G401 (cell line): ENCODE results near the gene IL17D. TPM values are rescaled to one million over a fixed set of nuclear protein-coding genes. Genes with fewer than 3 reads are reported as not detected.
A peak's percentile ranks its signal among the peaks of the same experiment; 100 is the strongest.
"Not testable (repeated sequence)": the region's sequence is repeated elsewhere in the genome, so short reads cannot be mapped to it uniquely, and the experiment has no call there.

Experiments used
- DNase-seq: peaks from one replicate; pipeline ENCODE4 v3.0.0-alpha.2; 2015; ENCODE audit warnings: low spot score
- in situ Hi-C: cut with HindIII; loops from 2 replicates; pipeline ENCODE4 v1.10.0; 2016; ENCODE audit warnings: low sequenced_read_pairs, mixed read lengths
- total RNA-seq: library from RNA; depleted of rRNA; stranded (reverse); fragments of >200 nt; shearing (Covaris generic); gene quantifications from 2 replicates; pipeline ENCODE4 v1.2.3, GENCODE V29; 2014

IL17D gene
- total RNA-seq, 1 experiment from 2014 or later, result 5.9 TPM

DNA sequence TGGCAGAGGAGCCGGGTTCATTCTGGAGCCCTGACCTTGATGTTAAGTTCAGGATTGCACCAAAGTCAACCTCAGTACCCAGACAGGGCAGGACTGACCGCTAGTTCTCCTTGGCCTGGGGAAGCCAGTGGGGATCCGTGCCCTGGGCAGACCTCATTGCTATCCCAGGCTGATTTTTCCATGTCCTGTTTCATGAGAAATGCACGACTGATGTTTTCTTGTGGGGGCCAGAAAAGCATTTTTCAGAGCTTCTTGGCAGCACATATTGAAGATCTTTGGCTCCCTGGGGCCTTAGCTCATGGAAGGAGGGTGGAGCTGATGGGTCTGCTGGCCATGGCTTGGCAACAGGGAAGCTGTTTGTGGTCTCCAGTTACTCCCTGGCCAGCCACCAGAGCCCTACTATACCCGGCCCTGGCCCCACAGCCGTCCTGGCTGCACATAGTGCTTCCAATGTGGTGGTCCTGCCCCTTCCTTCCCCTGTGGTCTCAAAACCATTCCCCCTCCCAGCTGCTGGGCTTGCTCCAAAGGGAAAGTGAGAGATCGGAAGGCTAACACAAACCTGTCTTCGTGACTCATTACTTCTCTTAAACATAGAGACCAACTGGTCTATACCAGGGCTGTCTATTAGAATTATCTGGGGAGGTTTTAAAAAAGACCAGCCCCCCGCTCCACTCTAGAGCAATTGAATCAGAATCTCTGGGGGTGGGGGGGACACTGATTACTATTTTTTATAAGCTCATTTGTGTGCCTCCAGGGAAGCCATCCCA, 11.2 kb downstream of the IL17D start:
- no peak for DNase-seq
- in situ Hi-C loops, result no loop called here

DNA sequence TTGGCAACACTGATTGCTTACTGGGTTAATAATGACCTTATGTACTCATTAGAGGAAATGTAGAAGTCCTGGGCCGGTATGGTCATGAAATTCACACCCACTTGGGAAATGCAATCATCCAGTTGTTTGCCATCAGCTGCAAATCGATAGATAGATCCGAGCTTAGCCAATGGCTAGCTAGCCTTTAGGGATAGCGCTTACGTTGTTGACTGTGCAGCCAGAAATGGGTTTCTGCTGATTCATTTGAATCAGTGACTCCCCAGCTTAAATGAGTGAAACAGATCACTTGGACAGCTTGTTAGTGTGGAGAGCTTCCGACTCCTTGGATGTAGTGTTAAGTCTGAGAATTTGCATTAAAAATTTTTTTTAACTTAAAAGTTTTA, 11.8 kb downstream of the IL17D start:
- in situ Hi-C loops, result no loop called here
- no peak for DNase-seq

DNA sequence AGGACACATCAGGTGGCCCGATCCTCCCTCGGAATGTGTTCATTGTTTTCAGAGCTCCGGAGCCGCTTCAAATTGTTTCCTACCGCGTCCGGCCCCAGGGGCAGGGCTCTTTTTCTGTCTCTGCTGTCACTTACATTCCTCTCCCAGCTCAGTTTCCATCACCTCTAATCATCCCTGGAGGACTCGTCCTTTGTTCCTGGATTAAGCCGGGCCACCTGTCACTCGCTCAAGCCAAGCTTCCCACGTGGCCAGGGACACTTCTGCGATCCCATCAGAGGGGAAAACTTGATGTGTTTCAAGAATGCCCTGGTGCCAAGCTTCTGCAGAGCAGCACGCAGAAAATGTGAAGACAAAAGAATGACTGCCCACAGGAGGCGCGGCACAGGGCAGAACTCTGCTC, 13.5 kb downstream of the IL17D start:
- in situ Hi-C loops, result no loop called here
- DNase-seq, result peak; percentile 87

DNA sequence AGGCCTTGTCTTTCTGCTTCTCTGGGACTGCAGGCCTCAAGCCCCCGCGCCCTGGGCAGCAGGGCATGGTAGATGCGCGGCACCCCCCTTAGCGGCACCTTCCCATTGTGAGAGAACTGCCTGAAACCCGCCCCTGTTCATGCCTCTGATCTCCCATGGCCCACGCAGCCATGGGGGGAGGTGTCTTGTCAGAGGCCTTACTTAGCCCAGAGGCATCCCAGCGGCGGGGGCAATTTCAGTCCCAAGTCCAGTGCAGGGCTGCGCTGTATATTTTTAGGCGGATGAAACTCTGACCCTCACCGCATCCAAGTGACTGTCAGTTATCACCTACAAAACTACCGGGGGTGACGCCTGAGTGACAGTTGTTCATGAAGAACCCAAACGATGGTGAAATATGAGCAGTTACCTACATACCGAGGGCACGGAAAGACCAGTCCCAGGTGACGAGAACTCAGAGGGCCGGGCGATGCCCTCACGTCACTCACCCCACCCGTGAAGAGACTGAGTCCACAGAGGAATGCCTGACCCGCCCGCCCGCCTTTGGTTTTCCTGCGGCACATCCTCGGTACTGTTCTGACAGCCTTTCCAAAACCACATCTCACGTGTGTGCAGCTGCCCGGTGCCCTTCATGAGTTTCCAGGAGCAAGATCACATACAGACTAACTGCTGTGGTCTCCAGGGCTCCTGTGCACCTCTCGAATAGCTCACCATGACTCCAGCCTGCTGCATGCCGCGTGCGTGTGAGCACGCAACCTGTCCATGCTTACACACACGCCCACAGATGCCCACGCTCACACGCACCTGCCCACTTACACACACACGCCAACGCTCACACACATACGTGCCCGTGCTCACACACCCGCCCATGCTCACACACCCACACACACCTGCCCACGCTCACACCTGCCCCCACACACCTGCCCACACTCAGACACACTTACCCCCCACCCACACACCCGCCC, 14.4 kb downstream of the IL17D start:
- DNase-seq, result no peak
- in situ Hi-C loops, result no loop called here

DNA sequence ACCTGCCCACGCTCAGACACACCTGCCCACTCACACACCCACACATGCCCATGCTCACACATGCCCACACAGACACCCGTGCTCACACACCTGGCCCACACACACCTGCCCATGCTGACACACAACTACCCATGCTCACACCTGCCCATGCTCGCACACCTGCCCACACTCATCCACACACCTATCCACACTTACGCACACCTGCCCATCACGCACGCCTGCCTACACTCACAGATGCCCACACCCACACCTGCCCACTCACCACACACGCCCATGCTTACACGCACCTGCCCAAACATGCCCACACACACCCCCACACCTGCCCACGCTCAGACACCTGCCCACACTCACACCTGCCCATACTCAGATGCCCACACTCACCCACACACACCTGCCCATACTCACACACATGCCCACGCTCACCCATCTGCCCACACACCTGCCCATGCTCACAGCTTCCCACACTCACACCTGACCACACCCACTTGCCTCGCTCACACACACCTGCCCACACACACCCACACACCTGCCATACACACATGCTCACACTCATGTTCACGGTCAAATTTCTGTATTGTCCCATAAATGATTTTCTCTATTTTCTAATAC, 15.6 kb downstream of the IL17D start:
- in situ Hi-C loops, result no loop called here

DNA sequence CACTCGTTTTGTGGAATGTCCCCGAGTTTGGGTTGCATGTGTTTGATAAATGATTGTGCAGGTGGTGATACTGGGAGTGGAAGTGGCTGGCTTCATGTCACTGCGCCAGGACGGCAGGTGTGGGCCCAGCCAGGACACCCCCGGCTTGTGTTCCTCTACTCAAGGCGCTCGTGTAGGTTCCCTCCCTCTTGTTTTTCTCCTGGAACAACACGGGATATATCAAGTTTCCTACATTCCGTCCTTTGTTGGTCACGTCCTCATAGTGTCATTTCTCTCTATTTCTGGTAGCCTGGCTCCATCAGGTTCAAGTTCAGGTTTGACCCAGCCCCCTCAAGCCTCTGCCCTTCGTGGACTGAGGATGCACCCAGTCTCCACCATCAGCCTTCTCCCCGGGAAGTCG, 16.3 kb downstream of the IL17D start:
- in situ Hi-C loops, result no loop called here
- DNase-seq, result peak; percentile 37

More for the DNA sequence above, 15.6 kb downstream of the IL17D start:
- no peak for DNase-seq

DNA sequence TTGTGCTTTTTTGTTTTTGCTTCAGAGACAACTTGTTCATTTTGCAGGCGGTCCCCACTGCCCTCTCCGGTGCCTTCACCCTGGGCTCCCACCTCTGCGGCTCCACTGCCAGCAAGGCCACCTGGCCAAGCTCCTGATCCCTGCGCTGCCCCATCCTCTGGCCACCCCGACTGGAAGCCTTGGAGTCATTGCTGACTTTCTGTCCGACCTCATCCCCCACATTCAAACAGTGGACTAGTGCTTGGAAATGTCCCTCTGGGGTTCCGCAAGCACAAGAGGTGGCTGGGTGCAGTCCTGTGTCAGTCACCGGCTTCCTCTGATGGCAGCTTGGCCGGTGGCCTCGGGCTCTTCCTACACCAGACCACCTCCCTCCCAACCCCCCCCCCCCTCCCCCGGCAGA, 17.0 kb downstream of the IL17D start:
- no peak for DNase-seq
- in situ Hi-C loops, result no loop called here

DNA sequence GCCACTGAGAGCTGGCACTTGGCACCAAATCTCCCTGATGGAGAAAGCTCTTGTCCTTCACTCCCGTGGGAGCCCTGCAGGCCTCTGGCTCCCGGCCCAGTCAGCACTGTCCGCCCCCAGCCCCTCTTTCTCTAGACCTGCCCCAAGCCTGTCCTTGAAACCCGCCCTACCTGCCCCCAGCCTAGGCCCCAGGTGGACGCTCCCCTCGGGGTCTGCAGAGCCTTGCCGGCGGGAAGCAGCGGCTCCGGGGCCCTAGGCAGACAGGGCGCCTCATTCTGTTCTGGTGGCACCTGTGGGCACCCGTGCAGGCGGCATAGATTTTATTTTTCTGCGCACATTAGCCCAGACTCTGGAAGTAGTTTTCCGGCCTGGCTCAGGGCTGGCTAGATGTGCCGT, 17.6 kb downstream of the IL17D start:
- DNase-seq, result no peak
- in situ Hi-C loops, result no loop called here

DNA sequence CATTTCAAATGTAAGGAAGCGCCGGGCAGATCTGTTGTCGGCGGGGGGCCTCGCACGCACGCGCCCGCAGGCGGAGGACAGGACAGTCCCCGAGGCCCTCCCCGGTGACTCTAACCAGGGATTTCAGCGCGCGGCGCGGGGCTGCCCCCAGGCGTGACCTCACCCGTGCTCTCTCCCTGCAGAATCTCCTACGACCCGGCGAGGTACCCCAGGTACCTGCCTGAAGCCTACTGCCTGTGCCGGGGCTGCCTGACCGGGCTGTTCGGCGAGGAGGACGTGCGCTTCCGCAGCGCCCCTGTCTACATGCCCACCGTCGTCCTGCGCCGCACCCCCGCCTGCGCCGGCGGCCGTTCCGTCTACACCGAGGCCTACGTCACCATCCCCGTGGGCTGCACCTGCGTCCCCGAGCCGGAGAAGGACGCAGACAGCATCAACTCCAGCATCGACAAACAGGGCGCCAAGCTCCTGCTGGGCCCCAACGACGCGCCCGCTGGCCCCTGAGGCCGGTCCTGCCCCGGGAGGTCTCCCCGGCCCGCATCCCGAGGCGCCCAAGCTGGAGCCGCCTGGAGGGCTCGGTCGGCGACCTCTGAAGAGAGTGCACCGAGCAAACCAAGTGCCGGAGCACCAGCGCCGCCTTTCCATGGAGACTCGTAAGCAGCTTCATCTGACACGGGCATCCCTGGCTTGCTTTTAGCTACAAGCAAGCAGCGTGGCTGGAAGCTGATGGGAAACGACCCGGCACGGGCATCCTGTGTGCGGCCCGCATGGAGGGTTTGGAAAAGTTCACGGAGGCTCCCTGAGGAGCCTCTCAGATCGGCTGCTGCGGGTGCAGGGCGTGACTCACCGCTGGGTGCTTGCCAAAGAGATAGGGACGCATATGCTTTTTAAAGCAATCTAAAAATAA, 18.2 kb downstream of the IL17D start:
- in situ Hi-C loops, result no loop called here
- DNase-seq, result peak; percentile 78

DNA sequence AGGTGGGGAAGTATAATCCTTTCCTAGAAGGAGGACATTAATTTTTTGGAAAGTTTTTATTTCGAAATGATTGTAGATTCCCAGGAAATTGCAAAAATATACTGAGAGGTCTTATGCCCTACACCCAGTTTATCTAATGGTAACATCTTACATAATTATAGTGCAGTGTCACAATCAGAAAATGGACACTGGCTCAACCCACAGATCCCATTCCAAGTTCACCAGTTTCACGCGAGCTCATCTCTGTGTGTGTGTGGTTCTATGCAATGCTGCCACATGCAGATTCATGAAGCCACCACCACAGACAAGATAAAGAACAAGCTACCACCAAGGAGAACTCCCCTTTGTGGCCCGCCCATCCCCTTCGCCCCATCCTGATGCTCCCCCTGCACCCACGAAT, 24.4 kb downstream of the IL17D start:
- in situ Hi-C loops, result no loop called here

DNA sequence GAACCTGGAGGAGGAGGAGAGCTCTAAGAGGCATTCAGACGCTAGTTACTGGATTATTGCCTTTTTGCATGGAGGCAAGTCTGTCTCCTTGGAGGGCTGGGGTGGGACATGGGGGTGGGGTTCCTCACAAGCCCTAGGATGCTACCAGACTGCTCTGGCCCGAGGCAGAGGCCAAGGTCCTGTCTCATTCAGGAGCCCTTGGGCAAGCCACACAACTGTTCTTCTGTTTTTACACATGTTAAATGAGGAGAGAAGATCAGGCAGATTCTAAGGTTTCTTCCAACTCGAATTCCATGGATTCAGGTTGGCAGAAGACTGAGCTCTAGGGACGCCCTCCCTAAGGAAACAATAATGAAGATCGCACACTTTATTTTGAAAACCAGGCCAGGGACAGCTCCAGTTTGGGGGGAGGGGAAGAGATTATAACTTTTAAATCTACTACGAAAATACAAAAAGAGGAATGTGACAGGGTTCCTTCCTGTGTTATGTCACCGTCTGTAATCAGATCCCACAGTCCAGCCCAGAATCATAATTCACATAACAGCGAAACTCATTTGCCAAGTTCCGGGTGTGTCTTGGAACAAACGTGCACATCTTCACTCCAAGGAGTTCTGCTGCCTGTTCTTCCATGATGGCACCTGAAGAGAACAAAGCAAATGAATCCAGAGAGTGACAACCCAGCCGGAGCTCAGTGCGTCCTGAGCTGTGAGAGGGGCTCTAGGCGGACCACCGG, 25.2 kb downstream of the IL17D start:
- DNase-seq, result no peak
- in situ Hi-C loops, result no loop called here

More for the DNA sequence above, 24.4 kb downstream of the IL17D start:
- no peak for DNase-seq

DNA sequence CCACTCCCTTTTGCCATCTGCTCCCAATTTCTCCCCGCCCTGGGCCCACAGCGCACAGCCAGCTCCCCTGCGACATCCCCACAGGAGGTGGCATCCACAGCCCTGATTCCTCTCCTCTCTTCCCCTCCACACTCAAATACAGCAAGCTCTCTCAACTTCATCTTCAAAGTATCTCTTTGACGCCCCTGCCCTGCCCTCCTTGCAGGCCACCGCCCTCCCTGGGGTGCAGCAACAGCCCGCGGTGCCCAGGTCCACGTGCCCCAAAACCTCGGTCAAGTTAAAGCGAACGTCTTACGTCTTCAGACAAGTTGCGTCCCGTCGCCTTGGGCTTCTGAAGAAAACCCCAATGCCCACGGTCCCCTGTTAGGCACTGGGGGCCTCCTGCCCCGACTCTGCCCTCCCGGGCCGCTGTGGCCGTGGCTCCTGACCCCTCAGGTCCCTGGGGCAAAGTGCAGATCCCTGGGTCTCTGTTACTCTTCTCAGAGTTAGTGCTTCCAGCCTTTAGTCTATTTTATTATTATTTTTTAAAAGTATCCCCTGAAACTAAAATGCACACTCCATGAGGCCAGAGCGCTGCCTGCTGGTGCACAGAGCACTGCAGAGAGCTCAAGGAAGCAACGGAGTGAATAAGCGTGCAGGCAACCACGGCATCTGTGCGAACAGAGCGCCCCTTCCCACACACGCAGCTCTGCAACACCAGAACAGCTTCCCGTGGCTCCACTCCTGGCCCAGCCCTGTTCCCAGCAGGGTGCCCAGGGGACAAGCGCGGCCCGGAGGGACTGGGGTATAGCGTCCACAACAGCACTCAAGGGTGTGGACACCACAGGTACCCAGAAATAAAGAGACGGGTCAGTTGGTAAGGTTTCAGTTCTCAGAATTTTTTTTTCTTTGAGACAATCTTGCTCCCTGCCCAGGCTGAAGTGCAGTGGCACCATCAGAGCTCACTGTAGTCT, 26.4 kb downstream of the IL17D start:
- in situ Hi-C loops, result no loop called here

DNA sequence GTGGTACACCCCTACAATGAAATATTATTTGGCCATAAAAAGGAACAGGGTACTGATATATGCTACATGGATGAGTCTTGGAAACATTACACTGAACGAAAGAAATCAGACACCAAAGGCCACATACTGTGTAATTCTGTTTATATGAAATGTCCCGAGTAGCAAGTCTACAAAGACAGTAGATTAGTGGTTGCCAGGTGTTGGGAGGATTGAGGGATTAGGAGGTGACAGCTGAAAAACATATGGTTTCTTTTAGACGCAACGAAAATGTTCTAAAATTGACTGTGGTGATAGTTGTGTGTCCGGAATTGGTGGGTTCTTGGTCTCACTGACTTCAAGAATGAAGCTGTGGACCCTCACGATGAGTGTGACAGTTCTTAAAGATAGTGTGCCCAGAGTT, 35.1 kb downstream of the IL17D start:
- in situ Hi-C loops, result no loop called here
- no peak for DNase-seq

More for the DNA sequence above, 26.4 kb downstream of the IL17D start:
- no peak for DNase-seq

DNA sequence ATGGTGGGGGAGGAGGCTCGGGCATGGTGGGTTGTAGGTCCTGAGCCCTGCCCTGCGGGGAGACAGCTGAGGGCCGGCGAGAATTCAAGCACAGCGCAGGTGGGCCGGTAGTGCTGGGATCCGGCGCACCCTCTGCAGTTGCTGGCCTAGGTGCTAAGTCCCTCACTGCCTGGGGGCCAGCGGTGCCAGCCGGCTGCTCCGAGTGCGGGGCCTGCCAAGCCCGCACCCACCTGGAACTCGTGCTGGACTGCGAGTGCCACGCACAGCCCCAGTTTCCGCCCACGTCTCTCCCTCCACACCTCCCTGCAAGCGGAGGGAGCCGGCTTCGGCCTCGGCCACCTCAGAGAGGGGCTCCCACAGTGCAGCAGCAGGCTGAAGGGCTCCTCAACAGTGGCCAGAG, 36.5 kb downstream of the IL17D start:
- no peak for DNase-seq
- in situ Hi-C loops, result no loop called here

DNA sequence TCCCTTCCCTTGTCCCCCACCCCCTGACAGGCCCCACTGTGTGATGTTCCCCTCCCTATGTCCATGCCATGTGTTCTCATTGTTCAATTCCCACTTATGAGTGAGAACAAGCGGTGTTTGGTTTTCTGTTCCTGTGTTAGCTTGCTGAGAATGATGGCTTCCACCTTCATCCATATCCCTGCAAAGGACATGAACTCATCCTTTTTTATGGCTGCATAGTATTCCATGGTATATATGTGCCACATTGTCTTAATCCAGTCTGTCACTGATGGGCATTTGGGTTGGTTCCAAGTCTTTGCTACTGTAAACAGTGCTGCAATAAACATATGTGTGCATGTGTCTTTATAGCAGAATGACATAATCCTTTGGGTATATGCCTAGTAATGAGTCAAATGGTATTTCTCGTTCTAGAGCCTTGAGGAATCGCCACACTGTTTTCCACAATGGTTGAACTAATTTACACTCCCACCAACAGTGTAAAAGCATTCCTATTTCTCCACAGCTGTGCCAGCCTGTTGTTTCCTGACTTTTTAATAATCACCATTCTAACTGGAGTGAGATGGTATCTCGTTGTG, 40.4 kb downstream of the IL17D start:
- in situ Hi-C loops, result not testable (repeated sequence)

DNA sequence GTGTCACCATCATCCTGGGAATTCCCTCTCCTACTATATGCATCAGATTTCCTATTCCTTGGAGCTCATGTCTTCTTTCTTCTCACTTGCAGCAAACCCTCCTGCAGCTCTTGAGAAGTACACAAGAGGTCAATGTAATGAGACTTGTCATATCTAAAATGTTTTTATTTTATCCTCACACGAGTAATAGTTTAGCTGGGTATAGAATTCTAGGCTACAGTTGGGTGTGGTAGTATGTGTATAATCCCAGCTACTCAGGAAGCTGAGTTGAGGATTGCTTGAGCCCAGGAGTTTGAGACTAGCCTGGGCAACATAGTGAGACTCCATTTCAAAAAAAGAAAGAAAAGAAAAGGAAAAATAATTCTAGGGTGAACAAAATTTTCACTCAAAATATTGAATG, 45.9 kb downstream of the IL17D start:
- DNase-seq, result no peak
- in situ Hi-C loops, result no loop called here

More for the DNA sequence above, 40.4 kb downstream of the IL17D start:
- not testable (repeated sequence) for DNase-seq

DNA sequence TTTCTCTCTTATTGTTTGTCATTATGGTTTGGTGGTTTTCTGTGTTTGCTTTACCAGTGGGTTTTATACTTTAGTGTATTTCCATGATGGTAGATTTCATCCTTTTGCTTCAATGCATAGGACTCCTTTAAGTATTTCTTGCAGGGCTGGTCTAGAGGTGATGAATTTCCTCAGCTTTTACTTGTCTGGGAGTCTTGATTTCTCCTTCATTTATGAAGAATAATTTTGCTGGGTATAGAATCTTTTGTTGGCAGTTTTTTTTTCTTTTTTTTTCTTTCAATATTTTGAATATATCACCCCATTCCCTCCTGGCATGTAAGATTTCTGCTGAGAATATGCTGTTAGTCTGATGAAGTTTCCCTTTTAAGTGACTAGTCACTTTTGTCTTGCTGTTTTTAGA, 50.5 kb downstream of the IL17D start:
- in situ Hi-C loops, result no loop called here
- DNase-seq, result no peak
